ENCODE results near the gene PIAS1.

Gene PIAS1

GRCh38 chr15:68200016-68200861, 146.1 kb downstream of the PIAS1 start:
- TF ChIP-seq EGR1 (IDR thresholded peaks at IDR 0.05): no peak
- TF ChIP-seq NFIC (IDR thresholded peaks at IDR 0.05): no peak
- TF ChIP-seq TCF12 (IDR thresholded peaks at IDR 0.05; ENCODE audit: low read depth): no peak
- TF ChIP-seq CEBPB (IDR thresholded peaks at IDR 0.05): no peak

GRCh38 chr15:68201153-68201878, 147.2 kb downstream of the PIAS1 start:
- no peak for TF ChIP-seq EGR1 (IDR thresholded peaks at IDR 0.05)
- TF ChIP-seq TEAD4 (IDR thresholded peaks at IDR 0.05): no peak
- no peak for TF ChIP-seq TAF1 (IDR thresholded peaks at IDR 0.05; ENCODE audit: low read depth)
- no peak for TF ChIP-seq RAD21 (IDR thresholded peaks at IDR 0.05; ENCODE audit: low read depth)
- TF ChIP-seq CREB1 (IDR thresholded peaks at IDR 0.05; ENCODE audit: low read depth): no peak

- TF ChIP-seq NFIC (IDR thresholded peaks at IDR 0.05) (no peak), CEBPB (IDR thresholded peaks at IDR 0.05) (no peak), RAD21 (IDR thresholded peaks at IDR 0.05; ENCODE audit: low read depth) (no peak), EP300 (IDR thresholded peaks at IDR 0.05; ENCODE audit: borderline replicate concordance) (no peak), EGR1 (IDR thresholded peaks at IDR 0.05) (no peak), ZBTB7A (IDR thresholded peaks at IDR 0.05; ENCODE audit: low read depth) (no peak), MAX (IDR thresholded peaks at IDR 0.05) (no peak), YY1 (IDR thresholded peaks at IDR 0.05; ENCODE audit: low read depth) (no peak), TAF1 (IDR thresholded peaks at IDR 0.05; ENCODE audit: low read depth) (no peak), FOXM1 (IDR thresholded peaks at IDR 0.05; ENCODE audit: borderline replicate concordance, low read depth) (no peak), USF1 (IDR thresholded peaks at IDR 0.05) (no peak)
Observed at GRCh38 chr15:68201879-68202261, 147.8 kb downstream of the PIAS1 start.

GRCh38 chr15:68203486-68203885, 149.4 kb downstream of the PIAS1 start:
- TF ChIP-seq YY1 (IDR thresholded peaks at IDR 0.05; ENCODE audit: low read depth) (no peak), TAF1 (IDR thresholded peaks at IDR 0.05; ENCODE audit: low read depth) (no peak), MAX (IDR thresholded peaks at IDR 0.05) (no peak), ZBTB7A (IDR thresholded peaks at IDR 0.05; ENCODE audit: low read depth) (no peak), TEAD4 (IDR thresholded peaks at IDR 0.05) (no peak), RAD21 (IDR thresholded peaks at IDR 0.05; ENCODE audit: low read depth) (no peak), TCF12 (IDR thresholded peaks at IDR 0.05; ENCODE audit: low read depth) (no peak), NFIC (IDR thresholded peaks at IDR 0.05) (no peak), EP300 (IDR thresholded peaks at IDR 0.05; ENCODE audit: borderline replicate concordance) (no peak), USF1 (IDR thresholded peaks at IDR 0.05) (no peak), CREB1 (IDR thresholded peaks at IDR 0.05; ENCODE audit: low read depth) (no peak), EGR1 (IDR thresholded peaks at IDR 0.05) (no peak)

GRCh38 chr15:68203956-68204355, 149.8 kb downstream of the PIAS1 start:
- no peak for TF ChIP-seq CREB1 (IDR thresholded peaks at IDR 0.05; ENCODE audit: low read depth)
- no peak for TF ChIP-seq ZBTB7A (IDR thresholded peaks at IDR 0.05; ENCODE audit: low read depth)
- TF ChIP-seq YY1 (IDR thresholded peaks at IDR 0.05; ENCODE audit: low read depth): no peak
- no peak for TF ChIP-seq RAD21 (IDR thresholded peaks at IDR 0.05; ENCODE audit: low read depth)
- TF ChIP-seq EP300 (IDR thresholded peaks at IDR 0.05; ENCODE audit: borderline replicate concordance): no peak
- TF ChIP-seq EGR1 (IDR thresholded peaks at IDR 0.05): no peak
- no peak for TF ChIP-seq USF1 (IDR thresholded peaks at IDR 0.05)
- TF ChIP-seq TAF1 (IDR thresholded peaks at IDR 0.05; ENCODE audit: low read depth): no peak
- no peak for TF ChIP-seq TCF12 (IDR thresholded peaks at IDR 0.05; ENCODE audit: low read depth)
- TF ChIP-seq TEAD4 (IDR thresholded peaks at IDR 0.05): no peak
- TF ChIP-seq MAX (IDR thresholded peaks at IDR 0.05): no peak
- TF ChIP-seq REST (IDR thresholded peaks at IDR 0.05; ENCODE audit: low read depth): no peak
- TF ChIP-seq NFIC (IDR thresholded peaks at IDR 0.05): no peak
- no peak for TF ChIP-seq FOXM1 (IDR thresholded peaks at IDR 0.05; ENCODE audit: borderline replicate concordance, low read depth)
- no peak for TF ChIP-seq CEBPB (IDR thresholded peaks at IDR 0.05)

GRCh38 chr15:68204361-68204760, 150.2 kb downstream of the PIAS1 start:
- TF ChIP-seq TCF12 (IDR thresholded peaks at IDR 0.05; ENCODE audit: low read depth) (no peak), CREB1 (IDR thresholded peaks at IDR 0.05; ENCODE audit: low read depth) (no peak), REST (IDR thresholded peaks at IDR 0.05; ENCODE audit: low read depth) (no peak), CEBPB (IDR thresholded peaks at IDR 0.05) (no peak), MAX (IDR thresholded peaks at IDR 0.05) (no peak), NFIC (IDR thresholded peaks at IDR 0.05) (no peak), EGR1 (IDR thresholded peaks at IDR 0.05) (no peak), RAD21 (IDR thresholded peaks at IDR 0.05; ENCODE audit: low read depth) (no peak), FOXM1 (IDR thresholded peaks at IDR 0.05; ENCODE audit: borderline replicate concordance, low read depth) (no peak), ZBTB7A (IDR thresholded peaks at IDR 0.05; ENCODE audit: low read depth) (no peak)
